ENCODE results near the gene RSRC1. TPM values are rescaled to one million over a fixed set of nuclear protein-coding genes. Genes with fewer than 3 reads are reported as not detected.
A peak's percentile ranks its signal among the peaks of the same experiment; 100 is the strongest.

Gene RSRC1
- total RNA-seq, 1 experiment from 2014 or later = 49.4 TPM

- H3K4me1 ChIP-seq (ENCODE audit: control insufficient read depth, insufficient read depth, low read length) = no peaks in the 10 kb centered on the region
- ChIA-PET CTCF (no interaction called here), POLR2A (no interaction called here)
- DNase-seq (ENCODE audit: low read depth, low spot score) (no peak), ATAC-seq (no peak)
- H3K27ac ChIP-seq (ENCODE audit: low read length) = no peak overlapping the region
- no TSS peak for BruUV-seq (replicated peaks)
- H3K36me3 ChIP-seq (ENCODE audit: control insufficient read depth, insufficient read depth, low read length) = no peaks in the 10 kb centered on the region
- no peaks in the 10 kb centered on the region for H3K27me3 ChIP-seq (ENCODE audit: control insufficient read depth, insufficient read depth, low read length)
- intact Hi-C loops (cut with micrococcal nuclease; ENCODE audit: unreplicated experiment) (loop anchor here (2.0 to 10.0 kb wide), 3 partner anchors 103 to 813 kb away; no protein-coding TSS in a partner anchor), in situ Hi-C loops (cut with HindIII; ENCODE audit: low pct_unique_long_range_greater_than_20kb, low sequenced_read_pairs) (no loop called here)
- H3K4me3 ChIP-seq (ENCODE audit: low read depth in 2 of 2, low read length in 2 of 2) = no peak overlapping the region
- no peaks in the 10 kb centered on the region for H3K9me3 ChIP-seq (ENCODE audit: control insufficient read depth, insufficient read depth, low read depth, low read length)
- no peak for TF ChIP-seq SIN3A (IDR thresholded peaks at IDR 0.05; ENCODE audit: borderline replicate concordance, insufficient read depth, low read depth, low read length)
Observed at GRCh38 chr3:158431829-158432228, 321.9 kb downstream of the RSRC1 start.

- Histone ChIP-seq H3K27ac (ENCODE audit: low read length) (no peak overlapping the region), H3K9me3 (ENCODE audit: control insufficient read depth, insufficient read depth, low read depth, low read length) (no peaks in the 10 kb centered on the region), H3K27me3 (ENCODE audit: control insufficient read depth, insufficient read depth, low read length) (no peaks in the 10 kb centered on the region), H3K4me3 (ENCODE audit: low read depth in 2 of 2, low read length in 2 of 2) (no peak overlapping the region), H3K4me1 (ENCODE audit: control insufficient read depth, insufficient read depth, low read length) (no peaks in the 10 kb centered on the region), H3K36me3 (ENCODE audit: control insufficient read depth, insufficient read depth, low read length) (no peaks in the 10 kb centered on the region)
- peak; percentile 98 for ATAC-seq
- TF ChIP-seq CTCF (IDR thresholded peaks at IDR 0.05) (peak; percentile 82; the same call in 1 of the 2 replicates), REST (IDR thresholded peaks at IDR 0.05; ENCODE audit: insufficient read depth in 1 of 2, low read depth in 2 of 2, low read length in 1 of 2) (no peak)
- no TSS peak for BruUV-seq (replicated peaks)
- ChIA-PET CTCF (interaction anchor here (0.5 to 1.3 kb wide), 5 partner anchors 9 to 828 kb away, joined by 3 to 7 read pairs (median 4); no protein-coding TSS in a partner anchor), POLR2A (no interaction called here)
- in situ Hi-C loops (cut with HindIII; ENCODE audit: low pct_unique_long_range_greater_than_20kb, low sequenced_read_pairs) = no loop called here
- intact Hi-C loops (cut with micrococcal nuclease; ENCODE audit: unreplicated experiment) = loop anchor here (5.0 to 10.0 kb wide), 2 partner anchors 100 to 337 kb away; no protein-coding TSS in a partner anchor
- peak; percentile 63 for DNase-seq (ENCODE audit: low read depth, low spot score)
Observed at GRCh38 chr3:158434412-158435038, 324.6 kb downstream of the RSRC1 start.

GRCh38 chr3:158443632-158444031 is 333.7 kb downstream of the RSRC1 start:
- Histone ChIP-seq H3K27me3 (ENCODE audit: control insufficient read depth, insufficient read depth, low read length) (no peaks in the 10 kb centered on the region), H3K9me3 (ENCODE audit: control insufficient read depth, insufficient read depth, low read depth, low read length) (no peaks in the 10 kb centered on the region), H3K4me3 (ENCODE audit: low read depth in 2 of 2, low read length in 2 of 2) (no peak overlapping the region), H3K36me3 (ENCODE audit: control insufficient read depth, insufficient read depth, low read length) (no peaks in the 10 kb centered on the region), H3K27ac (ENCODE audit: low read length) (no peak overlapping the region), H3K4me1 (ENCODE audit: control insufficient read depth, insufficient read depth, low read length) (no peaks in the 10 kb centered on the region)
- BruUV-seq (replicated peaks) = no TSS peak
- intact Hi-C loops (cut with micrococcal nuclease; ENCODE audit: unreplicated experiment) (no loop called here), in situ Hi-C loops (cut with HindIII; ENCODE audit: low pct_unique_long_range_greater_than_20kb, low sequenced_read_pairs) (no loop called here)
- ChIA-PET CTCF (interaction anchor here (0.6 to 1.3 kb wide), 3 partner anchors 9 to 838 kb away, joined by 3 to 5 read pairs (median 3); no protein-coding TSS in a partner anchor), POLR2A (no interaction called here)
- DNase-seq (ENCODE audit: low read depth, low spot score) (no peak), ATAC-seq (no peak)
- TF ChIP-seq REST (IDR thresholded peaks at IDR 0.05; ENCODE audit: insufficient read depth in 1 of 2, low read depth in 2 of 2, low read length in 1 of 2) (no peak), SIN3A (IDR thresholded peaks at IDR 0.05; ENCODE audit: borderline replicate concordance, insufficient read depth, low read depth, low read length) (no peak), CTCF (IDR thresholded peaks at IDR 0.05) (no peak), TCF7L2 (IDR thresholded peaks at IDR 0.05; ENCODE audit: low read depth, low read length) (no peak), POLR2AphosphoS5 (IDR thresholded peaks at IDR 0.05; ENCODE audit: low read depth, low read length) (no peak)
